Right lobe of liver (tissue), 4 donors: Measurements from ENCODE around the gene SGCG.

Experiments used
- POLR2A ChIP-seq: fragments of 450-650 bp; IDR thresholded peaks from one replicate; pipeline ENCODE4 v1.6.1; 2017; ENCODE audit warnings: antibody characterized with exemption, mild to moderate bottlenecking
- TF ChIP-seq, protein P1 (sequence below), 4 donors: fragments of 200-600 bp in 3 of 4; fragments of 450-650 bp in 1 of 4; IDR thresholded peaks; one replicate each; pipeline versions ENCODE4 v1.5.1 to v1.8.0; 2016 to 2022; ENCODE audit warnings: antibody characterized with exemption in 4 of 4, mild to moderate bottlenecking in 2 of 4
- donor health status: DM: no; HTN: no; CAD: no.
- donor health status: DM: no; HTN: no; CAD: no.
- donor health status: DM: no; HTN: yes; CAD: no.

- TF ChIP-seq, protein P1, sequence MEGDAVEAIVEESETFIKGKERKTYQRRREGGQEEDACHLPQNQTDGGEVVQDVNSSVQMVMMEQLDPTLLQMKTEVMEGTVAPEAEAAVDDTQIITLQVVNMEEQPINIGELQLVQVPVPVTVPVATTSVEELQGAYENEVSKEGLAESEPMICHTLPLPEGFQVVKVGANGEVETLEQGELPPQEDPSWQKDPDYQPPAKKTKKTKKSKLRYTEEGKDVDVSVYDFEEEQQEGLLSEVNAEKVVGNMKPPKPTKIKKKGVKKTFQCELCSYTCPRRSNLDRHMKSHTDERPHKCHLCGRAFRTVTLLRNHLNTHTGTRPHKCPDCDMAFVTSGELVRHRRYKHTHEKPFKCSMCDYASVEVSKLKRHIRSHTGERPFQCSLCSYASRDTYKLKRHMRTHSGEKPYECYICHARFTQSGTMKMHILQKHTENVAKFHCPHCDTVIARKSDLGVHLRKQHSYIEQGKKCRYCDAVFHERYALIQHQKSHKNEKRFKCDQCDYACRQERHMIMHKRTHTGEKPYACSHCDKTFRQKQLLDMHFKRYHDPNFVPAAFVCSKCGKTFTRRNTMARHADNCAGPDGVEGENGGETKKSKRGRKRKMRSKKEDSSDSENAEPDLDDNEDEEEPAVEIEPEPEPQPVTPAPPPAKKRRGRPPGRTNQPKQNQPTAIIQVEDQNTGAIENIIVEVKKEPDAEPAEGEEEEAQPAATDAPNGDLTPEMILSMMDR (IDR thresholded peaks at IDR 0.05): no peak
- no peak for TF ChIP-seq POLR2A
These were observed 141.9 kb downstream of the SGCG start for GRCh38 chr13:23322353-23323336.
